Stimulated activated CD4-positive, alpha-beta T cell treated with anti-CD3 and anti-CD28 coated beads, TNF-alpha, amount 100 ng/mL, for 1 hour (primary cell): ENCODE results near the gene ADAMTSL4.
"Not testable (repeated sequence)": the region's sequence is repeated elsewhere in the genome, so short reads cannot be mapped to it uniquely, and the experiment has no call there.

Experiments used
- DNase-seq, 3 donors: peaks; one replicate each; pipeline ENCODE4 v3.0.0-alpha.2; 2020; ENCODE audit warnings: low read depth in 3 of 3, low spot score in 1 of 3

Gene ADAMTSL4

GRCh38 chr1:150555198-150555970, 6.2 kb downstream of the ADAMTSL4 start:
- DNase-seq, result no peak

DNA sequence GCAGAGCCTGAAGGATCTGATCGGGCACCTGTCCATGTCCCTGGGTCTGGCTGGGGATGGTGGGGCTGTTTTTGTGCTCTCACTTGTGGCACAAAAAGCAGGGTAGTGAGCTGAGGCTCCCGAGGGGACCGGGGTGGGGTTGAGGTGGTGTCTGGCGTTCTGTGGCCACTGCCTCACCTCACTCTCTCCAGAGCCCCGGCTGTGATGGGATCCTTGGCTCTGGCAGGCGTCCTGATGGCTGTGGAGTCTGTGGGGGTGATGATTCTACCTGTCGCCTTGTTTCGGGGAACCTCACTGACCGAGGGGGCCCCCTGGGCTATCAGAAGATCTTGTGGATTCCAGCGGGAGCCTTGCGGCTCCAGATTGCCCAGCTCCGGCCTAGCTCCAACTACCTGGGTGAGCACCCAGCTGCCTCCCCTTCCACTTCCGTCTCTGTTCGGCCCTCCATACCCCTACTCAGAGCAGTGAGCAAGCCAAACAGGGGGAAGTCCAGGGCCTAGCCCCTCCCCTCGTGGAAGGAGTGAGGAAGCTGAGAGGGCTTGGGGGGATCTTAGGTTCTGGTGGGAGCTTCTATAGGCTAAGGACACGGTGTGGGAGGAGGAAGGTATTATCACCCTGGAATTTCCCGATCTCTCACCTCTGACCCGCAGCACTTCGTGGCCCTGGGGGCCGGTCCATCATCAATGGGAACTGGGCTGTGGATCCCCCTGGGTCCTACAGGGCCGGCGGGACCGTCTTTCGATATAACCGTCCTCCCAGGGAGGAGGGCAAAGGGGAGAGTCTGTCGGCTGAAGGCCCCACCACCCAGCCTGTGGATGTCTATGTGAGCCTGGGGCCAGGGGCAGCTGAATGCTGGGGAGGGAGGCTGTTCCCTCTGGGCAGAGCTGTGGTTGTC, 7.0 kb downstream of the ADAMTSL4 start:
- no peak for DNase-seq

DNA sequence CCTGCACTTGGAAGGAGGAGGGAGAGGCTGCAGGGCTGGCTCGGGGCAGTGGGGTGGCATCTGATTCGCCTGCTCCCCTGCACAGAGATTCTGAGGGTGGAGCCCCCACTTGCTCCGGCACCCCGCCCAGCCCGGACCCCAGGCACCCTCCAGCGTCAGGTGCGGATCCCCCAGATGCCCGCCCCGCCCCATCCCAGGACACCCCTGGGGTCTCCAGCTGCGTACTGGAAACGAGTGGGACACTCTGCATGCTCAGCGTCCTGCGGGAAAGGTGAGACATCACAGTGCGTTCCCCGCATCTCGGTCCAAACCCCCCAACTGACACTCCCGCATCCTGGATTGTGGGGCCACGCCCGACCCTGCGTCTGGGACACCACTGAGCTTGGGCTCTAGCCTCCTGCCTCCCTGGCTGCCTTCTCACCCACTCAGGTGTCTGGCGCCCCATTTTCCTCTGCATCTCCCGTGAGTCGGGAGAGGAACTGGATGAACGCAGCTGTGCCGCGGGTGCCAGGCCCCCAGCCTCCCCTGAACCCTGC, 7.9 kb downstream of the ADAMTSL4 start:
- no peak for DNase-seq

DNA sequence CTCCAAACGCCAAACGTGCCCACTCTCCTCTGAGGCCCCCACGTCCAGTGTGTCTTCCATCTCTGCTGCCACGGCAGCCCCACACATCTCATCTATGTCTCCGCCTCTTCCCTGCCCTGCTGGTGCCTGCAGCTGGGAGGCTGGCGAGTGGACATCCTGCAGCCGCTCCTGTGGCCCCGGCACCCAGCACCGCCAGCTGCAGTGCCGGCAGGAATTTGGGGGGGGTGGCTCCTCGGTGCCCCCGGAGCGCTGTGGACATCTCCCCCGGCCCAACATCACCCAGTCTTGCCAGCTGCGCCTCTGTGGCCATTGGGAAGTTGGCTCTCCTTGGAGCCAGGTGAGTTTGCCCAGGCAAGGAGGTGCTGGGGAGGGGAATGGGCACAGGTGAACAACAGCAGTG, 8.6 kb downstream of the ADAMTSL4 start:
- DNase-seq, result no peak

DNA sequence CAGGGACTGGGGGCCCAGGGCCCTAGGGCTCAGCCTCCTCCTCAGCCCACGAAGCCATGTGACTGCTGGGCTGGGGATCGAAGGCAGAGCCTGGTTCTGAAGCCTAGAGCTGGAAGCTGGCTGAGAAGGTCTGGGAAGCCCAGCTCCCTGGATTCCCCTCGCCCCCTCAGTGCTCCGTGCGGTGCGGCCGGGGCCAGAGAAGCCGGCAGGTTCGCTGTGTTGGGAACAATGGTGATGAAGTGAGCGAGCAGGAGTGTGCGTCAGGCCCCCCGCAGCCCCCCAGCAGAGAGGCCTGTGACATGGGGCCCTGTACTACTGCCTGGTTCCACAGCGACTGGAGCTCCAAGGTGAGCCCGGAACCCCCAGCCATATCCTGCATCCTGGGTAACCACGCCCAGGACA, 9.1 kb downstream of the ADAMTSL4 start:
- DNase-seq, result no peak

DNA sequence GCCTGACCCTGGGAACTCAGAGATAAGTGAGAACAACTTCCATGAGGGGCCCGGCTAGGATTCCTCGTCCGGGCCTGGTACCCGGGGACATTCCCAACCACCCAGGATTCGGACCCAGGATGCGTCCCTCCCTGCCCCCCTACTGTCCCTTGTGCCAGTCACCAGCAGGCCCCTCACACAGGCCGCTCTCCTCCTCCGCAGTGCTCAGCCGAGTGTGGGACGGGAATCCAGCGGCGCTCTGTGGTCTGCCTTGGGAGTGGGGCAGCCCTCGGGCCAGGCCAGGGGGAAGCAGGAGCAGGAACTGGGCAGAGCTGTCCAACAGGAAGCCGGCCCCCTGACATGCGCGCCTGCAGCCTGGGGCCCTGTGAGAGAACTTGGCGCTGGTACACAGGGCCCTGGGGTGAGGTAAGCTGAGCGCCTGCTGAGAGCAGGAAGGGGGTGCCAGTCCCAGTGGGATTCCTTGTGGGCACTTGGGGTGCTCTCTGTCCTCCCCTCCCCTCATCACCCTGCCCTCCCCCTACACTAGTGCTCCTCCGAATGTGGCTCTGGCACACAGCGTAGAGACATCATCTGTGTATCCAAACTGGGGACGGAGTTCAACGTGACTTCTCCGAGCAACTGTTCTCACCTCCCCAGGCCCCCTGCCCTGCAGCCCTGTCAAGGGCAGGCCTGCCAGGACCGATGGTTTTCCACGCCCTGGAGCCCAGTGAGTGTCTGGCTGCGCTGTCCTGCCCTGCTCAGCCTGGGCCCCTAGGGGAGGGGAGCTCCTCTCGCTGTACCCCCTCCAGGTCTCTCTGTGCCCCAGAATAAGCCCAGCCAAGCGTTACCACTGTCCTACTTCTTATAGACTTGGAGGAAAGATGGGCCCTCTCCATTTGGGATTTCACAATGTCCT, 9.8 kb downstream of the ADAMTSL4 start:
- DNase-seq, result no peak

DNA sequence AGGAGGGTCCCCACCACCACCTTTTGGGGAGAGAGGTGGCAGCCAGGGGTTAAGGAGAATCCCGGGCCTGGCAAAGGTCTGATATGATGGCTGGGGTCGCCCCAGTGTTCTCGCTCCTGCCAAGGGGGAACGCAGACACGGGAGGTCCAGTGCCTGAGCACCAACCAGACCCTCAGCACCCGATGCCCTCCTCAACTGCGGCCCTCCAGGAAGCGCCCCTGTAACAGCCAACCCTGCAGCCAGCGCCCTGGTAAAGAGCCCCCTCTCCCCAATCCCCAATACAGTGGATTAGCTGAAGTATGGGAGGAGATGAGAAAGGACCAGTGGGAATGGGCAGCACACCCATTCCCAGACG, 10.4 kb downstream of the ADAMTSL4 start:
- no peak for DNase-seq

DNA sequence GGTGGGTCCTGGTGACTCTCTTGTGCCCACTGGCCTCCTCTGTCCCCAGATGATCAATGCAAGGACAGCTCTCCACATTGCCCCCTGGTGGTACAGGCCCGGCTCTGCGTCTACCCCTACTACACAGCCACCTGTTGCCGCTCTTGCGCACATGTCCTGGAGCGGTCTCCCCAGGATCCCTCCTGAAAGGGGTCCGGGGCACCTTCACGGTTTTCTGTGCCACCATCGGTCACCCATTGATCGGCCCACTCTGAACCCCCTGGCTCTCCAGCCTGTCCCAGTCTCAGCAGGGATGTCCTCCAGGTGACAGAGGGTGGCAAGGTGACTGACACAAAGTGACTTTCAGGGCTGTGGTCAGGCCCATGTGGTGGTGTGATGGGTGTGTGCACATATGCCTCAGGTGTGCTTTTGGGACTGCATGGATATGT, 10.8 kb downstream of the ADAMTSL4 start:
- no peak for DNase-seq

- DNase-seq, result peak in 2 of 3 donors; percentile 62 to 77
These were observed 11.5 kb downstream of the ADAMTSL4 start for GRCh38 chr1:150560576-150561253.

- no peak for DNase-seq
These were observed 12.2 kb downstream of the ADAMTSL4 start for GRCh38 chr1:150561254-150561973.

GRCh38 chr1:150561974-150562445, 12.8 kb downstream of the ADAMTSL4 start:
- peak in 2 of 3 donors; percentile 66 to 76 for DNase-seq

DNA sequence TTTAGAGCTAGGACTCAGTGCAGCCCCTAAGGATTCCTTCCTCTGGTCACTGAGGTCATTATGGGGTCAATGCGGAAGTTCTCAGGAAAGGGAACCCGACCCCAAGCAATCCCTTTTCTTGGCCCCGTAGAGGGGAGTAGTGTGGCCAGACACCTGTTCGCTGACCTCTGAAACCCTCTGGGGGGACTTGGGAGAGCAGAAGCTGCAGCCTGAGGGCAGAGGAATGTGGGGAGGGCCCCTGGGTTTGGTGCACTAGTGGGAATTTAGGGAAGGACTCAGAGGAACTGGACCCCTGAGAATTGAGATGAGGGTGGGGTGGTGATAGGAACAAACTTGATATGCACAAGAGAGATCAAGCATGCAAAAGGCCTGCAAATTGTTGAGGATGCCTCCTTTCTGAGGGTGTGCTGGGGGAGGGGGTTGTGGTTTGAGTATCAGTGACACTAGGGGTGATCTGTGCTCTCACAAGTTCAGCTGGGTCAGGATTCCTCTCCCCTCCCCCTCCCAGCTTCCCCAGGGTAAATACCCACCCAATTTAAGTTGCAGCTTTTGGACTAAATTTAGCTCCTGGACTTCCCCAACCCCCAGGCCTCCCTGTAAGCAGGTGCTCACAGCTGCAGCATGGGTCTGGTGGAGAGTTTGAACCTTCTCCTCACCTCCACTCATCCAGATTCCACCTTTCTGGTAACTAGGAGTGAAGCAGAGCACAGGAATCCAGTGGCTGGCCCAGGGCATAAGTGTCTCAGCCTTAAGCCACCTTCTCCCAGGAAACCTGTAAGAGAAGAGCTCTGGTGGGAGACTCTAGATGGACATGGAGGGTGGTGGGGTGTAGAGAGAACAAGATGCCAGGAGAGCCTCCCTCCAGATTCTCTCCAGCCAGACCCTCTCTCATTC, 13.5 kb downstream of the ADAMTSL4 start:
- DNase-seq, result peak in 2 of 3 donors; percentile 55 to 65

GRCh38 chr1:150563340-150564038, 14.3 kb downstream of the ADAMTSL4 start:
- no peak for DNase-seq

GRCh38 chr1:150564051-150564991, 15.1 kb downstream of the ADAMTSL4 start:
- DNase-seq, result no peak

DNA sequence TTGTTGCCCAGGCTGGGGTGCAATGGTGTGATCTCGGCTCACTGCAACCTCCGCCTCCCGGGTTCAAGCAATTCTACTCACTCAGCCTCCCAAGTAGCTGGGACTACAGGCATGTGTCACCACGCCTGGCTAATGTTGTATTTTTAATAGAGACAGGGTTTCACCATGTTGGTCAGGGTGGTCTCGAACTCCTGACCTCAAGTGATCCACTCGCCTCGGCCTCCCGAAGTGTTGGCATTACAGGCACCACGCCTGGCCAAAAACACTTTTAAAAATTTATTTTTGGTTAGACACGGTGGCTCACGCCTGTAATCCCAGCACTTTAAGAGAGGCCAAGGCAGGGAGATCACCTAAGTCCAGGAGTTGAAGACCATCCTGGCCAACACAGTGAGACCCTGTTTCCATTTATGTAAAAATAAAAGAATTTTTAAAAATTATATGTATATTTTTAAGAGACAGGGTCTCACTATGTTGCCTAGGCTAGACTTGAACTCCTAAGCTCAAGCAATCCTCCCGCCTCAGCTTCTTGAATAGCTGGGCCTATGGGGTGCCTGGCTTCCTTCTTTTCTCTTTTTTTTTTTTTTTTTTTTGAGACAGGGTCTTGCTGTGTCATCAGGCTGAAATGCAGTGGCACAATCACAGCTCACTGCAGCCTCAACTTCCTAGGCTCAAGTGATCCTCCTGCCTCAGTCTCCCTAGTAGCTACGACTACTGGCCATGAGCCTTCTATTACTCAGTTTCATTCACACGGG, 16.2 kb downstream of the ADAMTSL4 start:
- DNase-seq, result not testable (repeated sequence)
